ENCODE results near the gene ODF2L. TPM values are rescaled to one million over a fixed set of nuclear protein-coding genes. Genes with fewer than 3 reads are reported as not detected.

The ODF2L gene
- total RNA-seq, 1 experiment from 2014 or later: 27.3 TPM

DNA sequence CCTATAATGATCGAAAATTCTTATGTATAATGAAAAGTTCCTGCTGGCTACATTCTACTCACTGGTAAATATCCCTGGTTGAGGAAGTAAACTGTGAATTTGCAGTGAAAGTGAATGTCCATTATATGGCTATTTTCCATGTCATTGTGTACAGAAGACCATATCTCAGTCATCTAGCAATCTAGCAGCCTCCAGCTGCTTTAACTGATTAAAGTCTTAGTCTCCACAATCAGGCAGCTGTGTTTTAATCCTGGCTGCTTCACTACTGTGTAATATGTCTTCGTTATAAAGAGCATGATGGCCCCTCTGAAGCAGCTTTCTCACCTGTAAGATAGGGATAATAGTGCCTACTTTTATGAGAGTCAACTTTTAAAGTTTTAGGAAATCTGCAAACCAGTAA is 39.2 kb upstream of the ODF2L start:
- no peaks in the 10 kb centered on the region for H3K9me3 Mint-ChIP-seq

More for the DNA sequence above, 39.2 kb upstream of the ODF2L start:
- Histone ChIP-seq H3K27me3 (ENCODE audit: insufficient read depth, low read length) (no peaks in the 10 kb centered on the region), H2BK120ac (ENCODE audit: low read depth, low read length, poor library complexity, severe bottlenecking) (no peak overlapping the region), H3K56ac (ENCODE audit: insufficient read length, low read depth, low read length) (no peak overlapping the region), H3K23ac (ENCODE audit: insufficient read length, low read depth, low read length) (no peak overlapping the region), H4K91ac (ENCODE audit: insufficient read length, low read depth, low read length) (no peak overlapping the region), H3K14ac (ENCODE audit: insufficient read depth, low read length) (no peak overlapping the region), H2BK20ac (ENCODE audit: low read depth, low read length, poor library complexity, severe bottlenecking) (no peak overlapping the region), H2AK5ac (ENCODE audit: insufficient read length, low read length) (no peak overlapping the region), H2BK5ac (ENCODE audit: insufficient read length, low read length) (no peak overlapping the region), H3K4me2 (ENCODE audit: insufficient read depth, insufficient read length, low read length) (no peak overlapping the region), H3K4me1 (ENCODE audit: insufficient read depth, low read length) (no peaks in the 10 kb centered on the region), H3T11ph (ENCODE audit: low read length) (no peak overlapping the region), H4K8ac (replicated peaks; ENCODE audit: insufficient read length, low read depth, low read length) (no peak overlapping the region), H3K23me2 (ENCODE audit: insufficient read length, low read depth, low read length, poor library complexity, severe bottlenecking) (no peaks in the 10 kb centered on the region), H3K79me1 (ENCODE audit: insufficient read depth, low read depth, low read length, poor library complexity, severe bottlenecking) (no peaks in the 10 kb centered on the region), H3K79me2 (ENCODE audit: insufficient read depth, low read length) (no peaks in the 10 kb centered on the region), H4K5ac (ENCODE audit: insufficient read length, low read depth, low read length) (no peak overlapping the region), H3K27ac (ENCODE audit: insufficient read length, low read depth, low read length) (no peak overlapping the region), H2BK15ac (ENCODE audit: low read depth, low read length) (no peak overlapping the region), H2AFZ (ENCODE audit: low read length) (no peak overlapping the region), H3K18ac (ENCODE audit: insufficient read length, low read depth, low read length) (no peak overlapping the region), H3K4ac (ENCODE audit: low read depth, low read length) (no peak overlapping the region), H3K9me3 (ENCODE audit: control insufficient read depth, low read depth, low read length) (no peaks in the 10 kb centered on the region), H2BK12ac (ENCODE audit: insufficient read length, low read depth, low read length) (no peak overlapping the region), H3K9ac (ENCODE audit: extremely low read depth, insufficient read length, low read length) (no peak overlapping the region), H4K20me1 (ENCODE audit: control insufficient read depth, insufficient read depth, insufficient read length) (no peaks in the 10 kb centered on the region)
- DNase-seq: no peak
- H3K4me3 Mint-ChIP-seq: no peak overlapping the region
- no peaks in the 10 kb centered on the region for H3K36me3 Mint-ChIP-seq (ENCODE audit: insufficient read depth in 1 of 3, low read depth in 3 of 3)
- TF ChIP-seq, protein P1, sequence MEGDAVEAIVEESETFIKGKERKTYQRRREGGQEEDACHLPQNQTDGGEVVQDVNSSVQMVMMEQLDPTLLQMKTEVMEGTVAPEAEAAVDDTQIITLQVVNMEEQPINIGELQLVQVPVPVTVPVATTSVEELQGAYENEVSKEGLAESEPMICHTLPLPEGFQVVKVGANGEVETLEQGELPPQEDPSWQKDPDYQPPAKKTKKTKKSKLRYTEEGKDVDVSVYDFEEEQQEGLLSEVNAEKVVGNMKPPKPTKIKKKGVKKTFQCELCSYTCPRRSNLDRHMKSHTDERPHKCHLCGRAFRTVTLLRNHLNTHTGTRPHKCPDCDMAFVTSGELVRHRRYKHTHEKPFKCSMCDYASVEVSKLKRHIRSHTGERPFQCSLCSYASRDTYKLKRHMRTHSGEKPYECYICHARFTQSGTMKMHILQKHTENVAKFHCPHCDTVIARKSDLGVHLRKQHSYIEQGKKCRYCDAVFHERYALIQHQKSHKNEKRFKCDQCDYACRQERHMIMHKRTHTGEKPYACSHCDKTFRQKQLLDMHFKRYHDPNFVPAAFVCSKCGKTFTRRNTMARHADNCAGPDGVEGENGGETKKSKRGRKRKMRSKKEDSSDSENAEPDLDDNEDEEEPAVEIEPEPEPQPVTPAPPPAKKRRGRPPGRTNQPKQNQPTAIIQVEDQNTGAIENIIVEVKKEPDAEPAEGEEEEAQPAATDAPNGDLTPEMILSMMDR (conservative IDR thresholded peaks at IDR 0.05): no peak
- no CpG with 5 or more reads among the region's 2 CpGs for WGBS (ENCODE audit: extremely low coverage, insufficient read length, low lambda C conversion rate)
- H3K4me1 Mint-ChIP-seq: no peaks in the 10 kb centered on the region
- H3K27me3 Mint-ChIP-seq (ENCODE audit: low read depth): peaks cover 2% of the 10 kb centered on the region; the same call in 1 of the 2 replicates
- no peak overlapping the region for H3K27ac Mint-ChIP-seq
